ENCODE measurements around the gene CCR7.

- TF ChIP-seq CTCF (IDR thresholded peaks at IDR 0.05; ENCODE audit: insufficient read depth, low read depth, low read length) (no peak), EZH2 (IDR thresholded peaks at IDR 0.05; ENCODE audit: insufficient read depth, low read length) (no peak)
Measured at GRCh38 chr17:40612599-40613244, 47.5 kb upstream of the CCR7 start.

All from astrocyte (in vitro differentiated cells and primary cell).